Head of caudate nucleus (tissue), 42 donors: Measurements from ENCODE around the gene ASTN2.

Experiments used
- DNase-seq, 42 donors: peaks; one replicate each; pipeline versions ENCODE4 v3.0.0 to v3.0.0-alpha.2; 2020 to 2021; ENCODE audit warnings: mixed read lengths in 7 of 42
- intact Hi-C: fragments of 100-400 bp; cut with DNase I; formaldehyde crosslinking; loops from one replicate; pipeline ENCODE4 v1.15.0; 2022

Gene ASTN2

GRCh38 chr9:117278020-117278419 is 136.8 kb downstream of the ASTN2 start:
- no peak for DNase-seq
- intact Hi-C loops: no loop called here

- DNase-seq: peak in 2 of 42 donors; percentile 12
- intact Hi-C loops: no loop called here
Measured at GRCh38 chr9:117276444-117276843, 138.4 kb downstream of the ASTN2 start.

- DNase-seq: no peak
- intact Hi-C loops: no loop called here
Measured at GRCh38 chr9:117273612-117274011, 141.2 kb downstream of the ASTN2 start.

GRCh38 chr9:117268847-117269446 is 145.9 kb downstream of the ASTN2 start:
- no peak for DNase-seq
- intact Hi-C loops: no loop called here

GRCh38 chr9:117266855-117267497 is 147.9 kb downstream of the ASTN2 start:
- intact Hi-C loops: loop anchor here (2.0 kb wide), 1 partner anchor 14 kb away; no protein-coding TSS in a partner anchor
- no peak for DNase-seq

GRCh38 chr9:117265253-117265652 is 149.6 kb downstream of the ASTN2 start:
- DNase-seq: peak in 41 of 42 donors; percentile 16 to 87 (median 52)
- intact Hi-C loops: no loop called here

GRCh38 chr9:117258184-117258866 is 156.5 kb downstream of the ASTN2 start:
- intact Hi-C loops: no loop called here
- DNase-seq: peak in 20 of 42 donors; percentile 14 to 67 (median 38)

- intact Hi-C loops: loop anchor here (2.0 kb wide), 1 partner anchor 14 kb away; no protein-coding TSS in a partner anchor
- DNase-seq: no peak
Measured at GRCh38 chr9:117253261-117253660, 161.6 kb downstream of the ASTN2 start.

- peak in 39 of 42 donors; percentile 17 to 90 (median 54) for DNase-seq
- intact Hi-C loops: no loop called here
Measured at GRCh38 chr9:117250610-117251215, 164.1 kb downstream of the ASTN2 start.

- DNase-seq: peak; percentile 25 to 89 (median 64)
- intact Hi-C loops: loop anchor here (5.0 kb wide), 1 partner anchor 158 kb away; no protein-coding TSS in a partner anchor
Measured at GRCh38 chr9:117249799-117250198, 165.1 kb downstream of the ASTN2 start.

GRCh38 chr9:117247266-117247665 is 167.6 kb downstream of the ASTN2 start:
- intact Hi-C loops: loop anchor here (5.0 kb wide), 1 partner anchor 160 kb away; no protein-coding TSS in a partner anchor
- peak in 22 of 42 donors; percentile 18 to 80 (median 39) for DNase-seq

GRCh38 chr9:117245175-117245829 is 169.6 kb downstream of the ASTN2 start:
- peak in 2 of 42 donors; percentile 32 to 63 for DNase-seq
- intact Hi-C loops: loop anchor here (5.0 kb wide), 1 partner anchor 162 kb away; no protein-coding TSS in a partner anchor

- intact Hi-C loops: no loop called here
- DNase-seq: no peak
Measured at GRCh38 chr9:117242082-117242481, 172.8 kb downstream of the ASTN2 start.

GRCh38 chr9:117239428-117239827 is 175.4 kb downstream of the ASTN2 start:
- intact Hi-C loops: no loop called here
- no peak for DNase-seq

GRCh38 chr9:117234103-117234502 is 180.8 kb downstream of the ASTN2 start:
- intact Hi-C loops: no loop called here
- no peak for DNase-seq

- no peak for DNase-seq
- intact Hi-C loops: no loop called here
Measured at GRCh38 chr9:117233016-117233415, 181.8 kb downstream of the ASTN2 start.

- DNase-seq: no peak
- intact Hi-C loops: no loop called here
Measured at GRCh38 chr9:117232281-117232680, 182.6 kb downstream of the ASTN2 start.

- no peak for DNase-seq
- intact Hi-C loops: no loop called here
Measured at GRCh38 chr9:117231012-117231411, 183.8 kb downstream of the ASTN2 start.

GRCh38 chr9:117224695-117225094 is 190.2 kb downstream of the ASTN2 start:
- DNase-seq: no peak
- intact Hi-C loops: no loop called here
